ENCODE measurements around the gene MRGPRF. TPM values are rescaled to one million over a fixed set of nuclear protein-coding genes. Genes with fewer than 3 reads are reported as not detected.

MRGPRF gene
- total and polyA plus RNA-seq, 2 donors from 2014 or later = 9.3 to 19.0 TPM

GRCh38 chr11:69014898-69015549 is 2.0 kb upstream of the MRGPRF start:
- Histone ChIP-seq H3K27me3 (ENCODE audit: control insufficient read depth, insufficient read depth, low read length) (no peaks in the 10 kb centered on the region), H3K9me3 (ENCODE audit: control insufficient read depth in 2 of 3, insufficient read depth in 1 of 3, low read length in 3 of 3) (no peaks in the 10 kb centered on the region), H3K9ac (ENCODE audit: low read length in 3 of 3) (peak overlapping the region in 1 of 3 donors; percentile 19), H3K4me1 (ENCODE audit: control insufficient read depth in 2 of 3, insufficient read depth in 2 of 3, low read depth in 1 of 3, low read length in 3 of 3) (peaks cover 0 to 12% (median 8%) of the 10 kb centered on the region in 3 donors), H3K36me3 (ENCODE audit: control insufficient read depth in 2 of 3, insufficient read depth in 3 of 3, low read length in 3 of 3) (no peaks in the 10 kb centered on the region), H3K4me3 (ENCODE audit: low read length in 3 of 3) (no peak overlapping the region), H3K27ac (ENCODE audit: low read depth in 2 of 2, low read length in 2 of 2) (peak overlapping the region; percentile 11 to 60)
- intact Hi-C loops (cut with DNase I) = no loop called here
- FAIRE-seq (no peak), DNase-seq (no peak)
- no peak for TF ChIP-seq CTCF (IDR thresholded peaks at IDR 0.05; ENCODE audit: borderline replicate concordance, extremely low read depth, insufficient read depth)

- H3K4me1 ChIP-seq (ENCODE audit: control insufficient read depth in 2 of 3, insufficient read depth in 2 of 3, low read depth in 1 of 3, low read length in 3 of 3) = peaks cover 0 to 18% (median 11%) of the 10 kb centered on the region in 3 donors
- FAIRE-seq (no peak), DNase-seq (peak; percentile 78 to 94 (median 85))
- no peak overlapping the region for H3K9ac ChIP-seq (ENCODE audit: low read length in 3 of 3)
- H3K36me3 ChIP-seq (ENCODE audit: control insufficient read depth in 2 of 3, insufficient read depth in 3 of 3, low read length in 3 of 3) = no peaks in the 10 kb centered on the region
- no peaks in the 10 kb centered on the region for H3K9me3 ChIP-seq (ENCODE audit: control insufficient read depth in 2 of 3, insufficient read depth in 1 of 3, low read length in 3 of 3)
- intact Hi-C loops (cut with DNase I) = no loop called here
- H3K4me3 ChIP-seq (ENCODE audit: low read length in 3 of 3) = no peak overlapping the region
- peak overlapping the region in 1 of 2 donors; percentile 60 for H3K27ac ChIP-seq (ENCODE audit: low read depth in 2 of 2, low read length in 2 of 2)
- TF ChIP-seq CTCF (IDR thresholded peaks at IDR 0.05; ENCODE audit: borderline replicate concordance, extremely low read depth, insufficient read depth) = no peak
- H3K27me3 ChIP-seq (ENCODE audit: control insufficient read depth, insufficient read depth, low read length) = no peaks in the 10 kb centered on the region
Observed at GRCh38 chr11:69014084-69014851, 1.2 kb upstream of the MRGPRF start.

GRCh38 chr11:69012092-69013008 is 696 bp downstream of the MRGPRF start:
- Histone ChIP-seq H3K9ac (ENCODE audit: low read length in 3 of 3) (peak overlapping the region in 2 of 3 donors; percentile 2 to 41), H3K36me3 (ENCODE audit: control insufficient read depth in 2 of 3, insufficient read depth in 3 of 3, low read length in 3 of 3) (no peaks in the 10 kb centered on the region), H3K27me3 (ENCODE audit: control insufficient read depth, insufficient read depth, low read length) (no peaks in the 10 kb centered on the region), H3K4me3 (ENCODE audit: low read length in 3 of 3) (peak overlapping the region; percentile 12 to 46 (median 16)), H3K4me1 (ENCODE audit: control insufficient read depth in 2 of 3, insufficient read depth in 2 of 3, low read depth in 1 of 3, low read length in 3 of 3) (peaks cover 0 to 31% (median 20%) of the 10 kb centered on the region in 3 donors), H3K9me3 (ENCODE audit: control insufficient read depth in 2 of 3, insufficient read depth in 1 of 3, low read length in 3 of 3) (no peaks in the 10 kb centered on the region), H3K27ac (ENCODE audit: low read depth in 2 of 2, low read length in 2 of 2) (peak overlapping the region; percentile 47 to 63)
- no peak for TF ChIP-seq CTCF (IDR thresholded peaks at IDR 0.05; ENCODE audit: borderline replicate concordance, extremely low read depth, insufficient read depth)
- intact Hi-C loops (cut with DNase I) = no loop called here
- no peak for FAIRE-seq
- peak in 2 of 5 donors; percentile 58 to 74 for DNase-seq

Measured in kidney (tissue), 14 donors.